Lung microvascular endothelial cell (primary cell): ENCODE measurements around the gene WDR46. TPM values are rescaled to one million over a fixed set of nuclear protein-coding genes. Genes with fewer than 3 reads are reported as not detected.

Source experiments
- total RNA-seq: library from RNA; depleted of rRNA; stranded (reverse); fragments of >200 nt; gene quantifications from 2 replicates; pipeline ENCODE4 v1.2.1, GENCODE V29; 2014

Gene WDR46
- total RNA-seq, 1 donor from 2014 or later = 58.5 TPM

Other genes starting within 250 kb of the WDR46 start
- gene HLA-DPA1, start 215.6 kb downstream of the WDR46 start, total RNA-seq = 3.0 and 10.5 TPM in 2 replicates
- 7.3 and 12.2 TPM in 2 replicates for gene HLA-DPB1, start 213.2 kb downstream of the WDR46 start, total RNA-seq
- under 0.01 and 0.20 TPM in 2 replicates for gene COL11A2, start 96.8 kb downstream of the WDR46 start, total RNA-seq
- 15.5 and 18.3 TPM in 2 replicates for gene RXRB, start 88.6 kb downstream of the WDR46 start, total RNA-seq
- 79.8 and 95.2 TPM in 2 replicates for gene SLC39A7, start 88.4 kb downstream of the WDR46 start, total RNA-seq
- 7.0 and 8.5 TPM in 2 replicates for gene HSD17B8, start 84.6 kb downstream of the WDR46 start, total RNA-seq
- gene RING1, start 80.7 kb downstream of the WDR46 start, total RNA-seq = 14.4 and 22.8 TPM in 2 replicates
- 20.9 and 26.6 TPM in 2 replicates for gene VPS52, start 17.4 kb downstream of the WDR46 start, total RNA-seq
- gene RPS18, start 17.2 kb downstream of the WDR46 start, total RNA-seq = 4,351 and 4,512 TPM in 2 replicates
- 4.1 and 6.5 TPM in 2 replicates for gene B3GALT4, start 12.1 kb downstream of the WDR46 start, total RNA-seq
- gene PFDN6, start 362 bp upstream of the WDR46 start, total RNA-seq = 30.3 and 34.1 TPM in 2 replicates
- gene RGL2, start 9.7 kb upstream of the WDR46 start, total RNA-seq = 31.8 and 53.0 TPM in 2 replicates
- 46.9 and 57.7 TPM in 2 replicates for gene TAPBP, start 24.8 kb upstream of the WDR46 start, total RNA-seq
- 11.3 and 20.0 TPM in 2 replicates for gene ZBTB22, start 28.5 kb upstream of the WDR46 start, total RNA-seq
- gene DAXX, start 33.7 kb upstream of the WDR46 start, total RNA-seq = 29.2 and 35.9 TPM in 2 replicates
- gene KIFC1, start 102.6 kb upstream of the WDR46 start, total RNA-seq = 4.2 and 9.4 TPM in 2 replicates
- gene PHF1, start 121.8 kb upstream of the WDR46 start, total RNA-seq = 5.4 and 9.7 TPM in 2 replicates
- 52.3 and 89.5 TPM in 2 replicates for gene CUTA, start 128.9 kb upstream of the WDR46 start, total RNA-seq
- 1.3 and 1.6 TPM in 2 replicates for gene SYNGAP1, start 130.8 kb upstream of the WDR46 start, total RNA-seq
- gene ZBTB9, start 165.3 kb upstream of the WDR46 start, total RNA-seq = 3.1 and 5.8 TPM in 2 replicates